H1 (cell line): ENCODE data around the gene ADCY3. TPM values are rescaled to one million over a fixed set of nuclear protein-coding genes. Genes with fewer than 3 reads are reported as not detected.

Source experiments
- HDAC2 ChIP-seq, 2 experiments: fragments of 300-600 bp in 1 of 2; sonication (generic) in 1 of 2; IDR thresholded peaks; 2 replicates each; pipeline ENCODE4 v1.6.1; 2011 to 2012; ENCODE audit warnings: low read depth in 2 of 2, low read length in 2 of 2, mild to moderate bottlenecking in 2 of 2, moderate library complexity in 2 of 2, borderline replicate concordance in 1 of 2, inconsistent platforms in 1 of 2
- SIN3A ChIP-seq, 2 experiments: IDR thresholded peaks in 1 of 2; conservative IDR thresholded peaks in 1 of 2; 2 replicates each; pipeline ENCODE4 v1.6.1; 2011 to 2012; ENCODE audit warnings: low read length in 2 of 2, improper control_type of control experiment in 1 of 2, low read depth in 1 of 2, mild to moderate bottlenecking in 1 of 2
- polyA plus RNA-seq, 7 experiments: library from polyadenylated mRNA; depleted of rRNA in 3 of 7; stranded (reverse) in 5 of 7; unstranded in 2 of 7; fragments of >200 nt in 5 of 7; fragments of 200-250 nt in 2 of 7; gene quantifications; 1 replicate in 5 of 7; 2 replicates in 1 of 7; 4 replicates in 1 of 7; pipeline versions ENCODE4 v1.2.1 to v1.2.3, GENCODE V29; 2011 to 2013; ENCODE audit warnings: missing spikeins in 2 of 7, mixed read lengths in 2 of 7
- total RNA-seq: library from RNA; stranded (reverse); fragmentation: NEBNext Ultra II Directional; extraction: Animal tissue kit (Norgen Biotek cat#: 25700); gene quantifications from 2 replicates; pipeline ENCODE4 v1.2.1, GENCODE V29; 2021

Gene ADCY3
- total and polyA plus RNA-seq, 2 of the 8 experiments (the other 6 are each of a cell fraction or from before 2014, with no cell fraction given): 45.1 to 52.9 TPM

- TF ChIP-seq HDAC2 (IDR thresholded peaks at IDR 0.05; ENCODE audit: borderline replicate concordance in 1 of 2, low read depth in 2 of 2, low read length in 2 of 2) (no peak), SIN3A (conservative IDR thresholded peaks at IDR 0.05 in 1 of 2, IDR thresholded peaks at IDR 0.05 in 1 of 2; ENCODE audit: low read depth in 1 of 2, low read length in 2 of 2) (no peak)
- TF ChIP-seq, all 59 proteins: peak for 0
Measured at GRCh38 chr2:24923106-24923505, 3.1 kb upstream of the ADCY3 start (continued).
